Psoas muscle (tissue), 8 donors: Measurements from ENCODE around the gene ALG10. TPM values are rescaled to one million over a fixed set of nuclear protein-coding genes. Genes with fewer than 3 reads are reported as not detected.
"Not testable (repeated sequence)": the region's sequence is repeated elsewhere in the genome, so short reads cannot be mapped to it uniquely, and the experiment has no call there.

Source experiments
- ATAC-seq, 4 donors: fragments of 200-7000 bp; cut with Tn5 transposase; one replicate each; pipeline ENCODE4 v1.9.1; 2020; ENCODE audit warnings: moderate library complexity in 3 of 4, mild to moderate bottlenecking in 2 of 4
- DNase-seq, 2 donors: peaks; one replicate each; pipeline ENCODE4 v3.0.0-alpha.2; 2020
- H3K27ac ChIP-seq: fragments of 200-600 bp; one replicate; pipeline ENCODE4 v1.8.0; 2022
- H3K27me3 ChIP-seq, 3 donors: fragments of 200-600 bp in 1 of 3; one replicate each; pipeline versions ENCODE4 v1.6.1 to v1.8.0; 2013 to 2022; ENCODE audit warnings: low read length in 2 of 3, mild to moderate bottlenecking in 2 of 3, moderate library complexity in 1 of 3; ENCODE audit not compliant: insufficient read depth in 3 of 3
- H3K36me3 ChIP-seq, 2 donors: fragments of 200-600 bp in 1 of 2; one replicate each; pipeline versions ENCODE4 v1.6.1 to v1.8.0; 2013 to 2022; ENCODE audit warnings: low read depth in 1 of 2, mild to moderate bottlenecking in 1 of 2, moderate library complexity in 1 of 2; ENCODE audit not compliant: insufficient read depth in 1 of 2
- H3K4me1 ChIP-seq: fragments of 200-600 bp; one replicate; pipeline ENCODE4 v1.8.0; 2022
- H3K4me3 ChIP-seq: fragments of 200-600 bp; one replicate; pipeline ENCODE4 v1.8.0; 2022; ENCODE audit warnings: mild to moderate bottlenecking
- H3K9me3 ChIP-seq: fragments of 200-600 bp; one replicate; pipeline ENCODE4 v1.8.0; 2022
- whole genome bisulfite sequencing, 3 donors: extraction: QIAGEN DNeasy Blood & Tissue Kit; methylation state at CpG; one replicate each; pipeline versions ENCODE4 v1.1.6 to v1.1.7; 2013; 5-methylcytosine and 5-hydroxymethylcytosine counted together
- intact Hi-C, 2 donors: fragments of 100-400 bp; cut with DNase I; formaldehyde crosslinking; loops; one replicate each; pipeline versions ENCODE4 v1.11.0 to v1.14.2; 2022
- polyA plus RNA-seq, 3 donors: library from polyadenylated mRNA; stranded (reverse); fragments of 200-250 nt; gene quantifications; one replicate each; pipeline ENCODE4 v1.2.3, GENCODE V29; 2013
- total RNA-seq, 4 donors: library from RNA; stranded (reverse); fragmentation: NEBNext Ultra II Directional in 2 of 4; extraction: Animal tissue kit (Norgen Biotek cat#: 25700) in 2 of 4; gene quantifications; one replicate each; pipeline versions ENCODE4 v1.2.1 to v1.2.4, GENCODE V29; 2021 to 2023
- TF ChIP-seq, protein P1 (sequence below): fragments of 200-600 bp; IDR thresholded peaks from one replicate; pipeline ENCODE4 v1.8.0; 2022; ENCODE audit warnings: antibody characterized with exemption
- donor health status: healthy with polysubstance abuse.
- donor health status: DM: no; HTN: no; CAD: no; lungs with moderate emphysema.
- donor health status: Bipolar disorder and iron deficiency.
- donor health status: healthy.
- donor health status: DM: yes; HTN: yes; CAD: no.
- donor health status: DM: no; HTN: no; CAD: no.
- donor health status: DM: no; HTN: no; CAD: no.
- donor health status: DM: yes; HTN: yes; CAD: no.

The ALG10 gene
- total and polyA plus RNA-seq, 7 donors = 1.4 to 5.6 (median 2.5) TPM

DNA sequence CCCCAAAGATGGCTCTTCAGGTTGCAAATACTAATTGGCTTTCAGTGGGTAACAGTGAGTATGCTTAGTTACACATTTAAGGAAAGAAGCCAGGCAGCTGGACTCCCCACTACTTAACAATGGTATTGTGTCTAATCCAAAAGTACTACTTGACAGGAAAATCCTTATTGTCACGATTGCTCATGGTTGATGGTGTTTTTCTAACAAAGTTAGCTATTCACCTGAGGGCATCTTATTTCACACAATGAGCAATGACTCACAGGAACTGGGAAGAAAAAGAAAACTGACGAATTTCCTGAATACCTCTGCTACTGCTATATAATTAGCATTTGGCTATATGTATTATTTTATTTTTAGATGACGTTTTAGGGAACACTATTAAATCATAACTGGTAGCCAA is 33.4 kb upstream of the ALG10 start:
- no peaks in the 10 kb centered on the region for H3K36me3 ChIP-seq
- H3K27me3 ChIP-seq = no peaks in the 10 kb centered on the region
- no peak overlapping the region for H3K4me3 ChIP-seq
- ATAC-seq (no peak), DNase-seq (no peak)
- no peaks in the 10 kb centered on the region for H3K9me3 ChIP-seq
- TF ChIP-seq, protein P1, sequence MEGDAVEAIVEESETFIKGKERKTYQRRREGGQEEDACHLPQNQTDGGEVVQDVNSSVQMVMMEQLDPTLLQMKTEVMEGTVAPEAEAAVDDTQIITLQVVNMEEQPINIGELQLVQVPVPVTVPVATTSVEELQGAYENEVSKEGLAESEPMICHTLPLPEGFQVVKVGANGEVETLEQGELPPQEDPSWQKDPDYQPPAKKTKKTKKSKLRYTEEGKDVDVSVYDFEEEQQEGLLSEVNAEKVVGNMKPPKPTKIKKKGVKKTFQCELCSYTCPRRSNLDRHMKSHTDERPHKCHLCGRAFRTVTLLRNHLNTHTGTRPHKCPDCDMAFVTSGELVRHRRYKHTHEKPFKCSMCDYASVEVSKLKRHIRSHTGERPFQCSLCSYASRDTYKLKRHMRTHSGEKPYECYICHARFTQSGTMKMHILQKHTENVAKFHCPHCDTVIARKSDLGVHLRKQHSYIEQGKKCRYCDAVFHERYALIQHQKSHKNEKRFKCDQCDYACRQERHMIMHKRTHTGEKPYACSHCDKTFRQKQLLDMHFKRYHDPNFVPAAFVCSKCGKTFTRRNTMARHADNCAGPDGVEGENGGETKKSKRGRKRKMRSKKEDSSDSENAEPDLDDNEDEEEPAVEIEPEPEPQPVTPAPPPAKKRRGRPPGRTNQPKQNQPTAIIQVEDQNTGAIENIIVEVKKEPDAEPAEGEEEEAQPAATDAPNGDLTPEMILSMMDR = no peak
- no peaks in the 10 kb centered on the region for H3K4me1 ChIP-seq
- intact Hi-C loops = no loop called here
- 42 to 49% (median 43%) methylated on average over 3 of the region's 3 CpGs for WGBS, 3 donors
- no peak overlapping the region for H3K27ac ChIP-seq

DNA sequence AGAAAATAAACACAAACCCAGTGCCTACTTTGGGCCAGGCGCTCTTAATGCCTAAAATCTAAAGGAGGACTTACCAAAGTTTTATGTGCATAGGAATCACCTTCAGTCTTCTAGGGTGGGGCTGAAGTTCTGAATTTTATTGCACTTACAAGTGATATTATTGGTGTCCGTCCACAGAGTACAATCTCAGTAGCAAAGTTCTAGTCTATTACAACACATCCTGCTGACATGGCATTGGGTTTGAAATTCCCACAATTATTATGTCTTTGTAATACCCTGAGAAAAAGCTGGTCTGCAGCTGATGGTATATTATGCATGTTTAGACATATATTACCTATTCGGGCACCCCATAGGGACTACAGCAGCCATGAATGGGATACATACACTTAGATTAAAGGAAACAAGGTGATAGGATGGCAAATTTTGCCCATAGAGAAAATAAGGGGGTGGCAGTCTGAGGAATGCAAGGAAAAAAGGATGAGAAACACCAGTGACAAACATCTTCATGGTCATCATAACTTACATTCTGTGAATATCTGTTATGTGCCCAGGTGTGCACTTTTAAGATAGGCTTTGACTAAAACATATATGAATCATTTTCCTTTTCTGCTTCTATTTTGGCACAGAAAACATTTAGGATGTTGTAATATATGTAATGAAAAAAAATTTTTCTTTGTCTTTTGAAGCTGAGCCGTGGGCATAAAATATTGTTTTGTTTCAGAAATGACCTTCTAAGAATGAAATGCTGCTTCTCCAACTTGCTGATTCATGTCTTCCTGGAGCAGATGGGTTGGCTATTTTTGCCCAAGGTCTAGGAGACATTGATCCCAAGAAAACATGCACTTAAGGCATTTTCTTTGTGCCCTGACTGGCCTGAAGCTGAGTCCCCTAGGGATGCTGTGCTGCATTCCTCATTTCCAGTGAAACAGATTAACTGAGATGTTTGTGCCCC is 27.2 kb upstream of the ALG10 start:
- ATAC-seq (no peak), DNase-seq (no peak)
- intact Hi-C loops = no loop called here
- H3K27me3 ChIP-seq = no peaks in the 10 kb centered on the region
- H3K9me3 ChIP-seq = no peaks in the 10 kb centered on the region
- no peak overlapping the region for H3K27ac ChIP-seq
- no peaks in the 10 kb centered on the region for H3K36me3 ChIP-seq
- no peaks in the 10 kb centered on the region for H3K4me1 ChIP-seq
- 80 to 84% (median 83%) methylated on average over 4 of the region's 4 CpGs for WGBS, 3 donors
- TF ChIP-seq, protein P1 = no peak
- no peak overlapping the region for H3K4me3 ChIP-seq

DNA sequence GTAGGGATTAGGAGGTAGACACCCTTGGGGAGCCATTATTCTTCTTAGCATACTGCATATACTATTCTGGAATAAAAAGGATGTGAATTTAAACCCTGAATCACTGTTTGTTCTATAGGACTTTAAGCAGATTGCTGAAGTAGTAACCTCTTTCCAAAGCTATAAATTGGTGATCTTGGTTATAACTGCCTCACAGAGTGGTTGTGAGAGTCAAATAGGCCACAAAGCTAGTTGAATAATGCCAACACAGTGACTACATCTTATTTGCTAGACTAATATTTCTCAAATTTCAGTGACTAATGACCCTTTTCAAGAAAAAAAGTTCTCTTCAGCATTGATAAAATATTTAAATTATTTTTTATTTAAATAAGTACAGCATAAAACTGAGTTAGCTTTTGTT is 13.5 kb upstream of the ALG10 start:
- H3K4me1 ChIP-seq, H3K36me3 ChIP-seq, DNase-seq, H3K4me3 ChIP-seq, H3K9me3 ChIP-seq, H3K27me3 ChIP-seq, H3K27ac ChIP-seq, intact Hi-C loops, ATAC-seq: not testable (repeated sequence)

DNA sequence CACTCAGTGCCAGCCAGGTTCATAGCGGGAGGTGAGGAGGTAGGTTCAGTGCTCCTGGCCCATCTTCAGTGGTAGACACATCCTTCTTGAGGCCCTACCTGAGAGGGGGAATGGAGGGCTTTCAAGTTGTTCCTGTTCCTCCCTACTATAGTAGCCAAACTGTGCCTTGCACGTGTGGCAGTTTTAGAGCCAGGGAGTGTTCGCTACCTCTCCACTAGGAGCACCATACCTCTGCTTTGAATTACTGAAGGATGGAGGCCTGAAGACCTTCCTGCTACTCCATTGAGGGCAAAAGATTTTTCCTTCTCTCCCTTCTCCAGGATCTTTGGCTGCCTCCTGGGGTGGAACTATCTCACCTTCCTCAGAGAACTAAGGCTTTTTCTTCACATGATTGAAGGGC is 5.9 kb upstream of the ALG10 start:
- ATAC-seq (no peak), DNase-seq (no peak)
- no peak overlapping the region for H3K4me3 ChIP-seq
- TF ChIP-seq, protein P1 = no peak
- no peaks in the 10 kb centered on the region for H3K9me3 ChIP-seq
- intact Hi-C loops = no loop called here
- no peaks in the 10 kb centered on the region for H3K27me3 ChIP-seq
- no peak overlapping the region for H3K27ac ChIP-seq
- no peaks in the 10 kb centered on the region for H3K36me3 ChIP-seq
- 65 to 82% (median 72%) methylated on average over 3 of the region's 3 CpGs for WGBS, 3 donors
- H3K4me1 ChIP-seq = no peaks in the 10 kb centered on the region

DNA sequence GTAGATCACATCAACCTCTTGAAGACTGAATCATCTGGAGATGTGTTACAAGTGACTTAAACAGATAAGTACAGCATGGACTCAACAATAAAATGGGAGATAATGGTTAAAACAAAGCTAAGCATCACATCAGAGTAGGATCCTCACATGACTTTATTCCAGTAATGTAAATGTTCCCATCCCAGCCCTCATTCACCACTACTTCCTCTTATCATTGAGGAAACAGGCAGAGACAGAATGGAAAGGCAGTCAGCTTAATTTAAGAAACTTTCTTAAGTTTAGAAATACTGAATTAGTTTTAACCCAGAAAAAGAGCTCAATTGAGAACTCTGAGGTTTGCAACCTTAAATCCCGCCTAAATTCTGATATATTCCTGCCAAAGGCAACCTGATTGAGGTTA is 1.2 kb upstream of the ALG10 start:
- H3K27me3 ChIP-seq = no peaks in the 10 kb centered on the region
- WGBS, 3 donors = 91 to 100% (median 97%) methylated on average over 1 of the region's 1 CpG
- TF ChIP-seq, protein P1 = no peak
- ATAC-seq (no peak), DNase-seq (no peak)
- no peaks in the 10 kb centered on the region for H3K9me3 ChIP-seq
- no peak overlapping the region for H3K27ac ChIP-seq
- no peak overlapping the region for H3K4me3 ChIP-seq
- intact Hi-C loops = loop anchor here (2.0 to 5.0 kb wide), 2 partner anchors 1264 kb away; partner anchors contain the start of gene YARS2 (in 1 of the 2)
- peaks cover 9% of the 10 kb centered on the region for H3K4me1 ChIP-seq
- H3K36me3 ChIP-seq = peaks cover 0 to 20% of the 10 kb centered on the region in 2 donors

DNA sequence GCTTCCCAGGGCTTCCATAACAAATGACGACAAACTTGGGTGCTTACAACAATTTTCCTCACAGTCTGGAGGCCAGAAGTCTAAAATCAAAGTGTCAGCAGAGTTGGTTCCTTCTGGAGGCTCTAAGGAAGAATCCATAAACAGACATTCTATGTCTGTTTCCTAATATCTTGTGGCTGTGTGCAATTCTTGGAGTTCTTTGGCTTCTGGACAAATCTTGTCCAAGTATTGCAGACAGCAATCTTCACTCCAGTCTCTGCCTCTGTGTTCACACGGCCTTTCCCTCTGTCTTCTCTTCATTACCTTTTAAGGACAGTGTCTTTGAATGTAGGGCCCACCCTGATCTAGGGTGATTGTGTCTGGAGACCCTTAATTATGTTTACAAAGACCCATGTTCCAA is 5.4 kb downstream of the ALG10 start:
- H3K4me1 ChIP-seq, H3K9me3 ChIP-seq, H3K4me3 ChIP-seq, ATAC-seq, H3K27me3 ChIP-seq, intact Hi-C loops, H3K27ac ChIP-seq, DNase-seq: not testable (repeated sequence)
- H3K36me3 ChIP-seq = peaks cover 0 to 28% of the 10 kb centered on the region in 2 donors
- WGBS, 3 donors = 83 to 90% (median 86%) methylated on average over 2 of the region's 2 CpGs
